Fibroblast of lung (primary cell): ENCODE measurements around the gene CSE1L. TPM values are rescaled to one million over a fixed set of nuclear protein-coding genes. Genes with fewer than 3 reads are reported as not detected.

Source experiments
- DNase-seq, 2 donors: peaks; one replicate each; pipeline versions ENCODE4 v3.0.0 to v3.0.0-alpha.2; 2010; ENCODE audit warnings: low read depth in 2 of 2
- H2AFZ ChIP-seq: 2 replicates; pipeline ENCODE4 v1.5.1; 2012; ENCODE audit warnings: low read length, control low read depth, inconsistent platforms
- H3K27ac ChIP-seq: 2 replicates; pipeline ENCODE4 v1.5.1; 2011; ENCODE audit warnings: low read length, control low read depth; ENCODE audit not compliant: insufficient read depth
- H3K27me3 ChIP-seq: 2 replicates; pipeline ENCODE4 v1.5.1; 2011; ENCODE audit warnings: mild to moderate bottlenecking, low read length; ENCODE audit not compliant: control insufficient read depth, insufficient read depth
- H3K36me3 ChIP-seq: 2 replicates; pipeline ENCODE4 v1.5.1; 2011; ENCODE audit warnings: low read length; ENCODE audit not compliant: control insufficient read depth, insufficient read depth
- H3K4me1 ChIP-seq: 2 replicates; pipeline ENCODE4 v1.5.1; 2011; ENCODE audit warnings: low read length; ENCODE audit not compliant: control insufficient read depth, insufficient read depth; ENCODE audit errors: extremely low read depth
- H3K4me2 ChIP-seq: 2 replicates; pipeline ENCODE4 v1.5.1; 2011; ENCODE audit warnings: low read length, control low read depth; ENCODE audit not compliant: insufficient read depth; ENCODE audit errors: extremely low read depth
- H3K4me3 ChIP-seq, 4 experiments: fragments of 200-600 bp in 1 of 4; sonication (generic) in 1 of 4; replicated peaks in 1 of 4; 2 replicates each; pipeline ENCODE4 v1.5.1; 2011 to 2016; ENCODE audit warnings: low read length in 4 of 4, low read depth in 3 of 4, mild to moderate bottlenecking in 3 of 4, control low read depth in 2 of 4, inconsistent platforms in 1 of 4, mixed read lengths in 1 of 4; ENCODE audit not compliant: insufficient read depth in 1 of 4; ENCODE audit errors: control extremely low read depth in 1 of 4
- H3K79me2 ChIP-seq: 2 replicates; pipeline ENCODE4 v1.5.1; 2012; ENCODE audit warnings: mild to moderate bottlenecking, low read length, inconsistent platforms; ENCODE audit not compliant: control insufficient read depth, insufficient read depth
- H3K9ac ChIP-seq: 2 replicates; pipeline ENCODE4 v1.5.1; 2011; ENCODE audit warnings: mild to moderate bottlenecking, low read length, control low read depth; ENCODE audit not compliant: insufficient read depth
- H3K9me3 ChIP-seq: 2 replicates; pipeline ENCODE4 v1.5.1; 2012; ENCODE audit warnings: low read depth, low read length; ENCODE audit not compliant: control insufficient read depth, insufficient read depth
- H4K20me1 ChIP-seq: 2 replicates; pipeline ENCODE4 v1.5.1; 2011; ENCODE audit warnings: low read length; ENCODE audit not compliant: control insufficient read depth, insufficient read depth; ENCODE audit errors: extremely low read depth
- CTCF ChIP-seq, 2 donors: IDR thresholded peaks in 1 of 2; conservative IDR thresholded peaks in 1 of 2; 1 replicate in 1 of 2; 2 replicates in 1 of 2; pipeline ENCODE4 v1.5.1; 2011 to 2012; ENCODE audit warnings: low read length in 2 of 2, control low read depth in 1 of 2, inconsistent platforms in 1 of 2, low read depth in 1 of 2, mild to moderate bottlenecking in 1 of 2
- EZH2 ChIP-seq: IDR thresholded peaks from 2 replicates; pipeline ENCODE4 v1.5.1; 2012; ENCODE audit warnings: low read length, control low read depth, mild to moderate bottlenecking; ENCODE audit errors: missing control alignments
- polyA plus RNA-seq, 2 donors: library from polyadenylated mRNA; depleted of rRNA in 1 of 2; stranded (reverse) in 1 of 2; unstranded in 1 of 2; fragments of >200 nt; gene quantifications; 2 replicates each; pipeline ENCODE4 v1.2.1, GENCODE V29; 2011 to 2012; ENCODE audit warnings: missing spikeins in 1 of 2
- total RNA-seq: library from RNA; depleted of rRNA; stranded (reverse); fragments of >200 nt; gene quantifications from 2 replicates; pipeline ENCODE4 v1.2.1, GENCODE V29; 2014

Gene CSE1L
- total and polyA plus RNA-seq, 2 donors (not counting 1 experiment from before 2014, with no cell fraction given): 44.8 to 52.5 TPM

- no peak for DNase-seq
- Histone ChIP-seq H3K36me3 (no peaks in the 10 kb centered on the region), H3K4me1 (peaks cover 8% of the 10 kb centered on the region), H3K4me3 (no peak overlapping the region), H3K27ac (no peak overlapping the region), H2AFZ (no peak overlapping the region), H3K9me3 (no peaks in the 10 kb centered on the region), H4K20me1 (peaks cover 2% of the 10 kb centered on the region), H3K4me2 (no peak overlapping the region), H3K79me2 (peaks cover 15% of the 10 kb centered on the region), H3K27me3 (no peaks in the 10 kb centered on the region), H3K9ac (no peak overlapping the region)
- TF ChIP-seq EZH2 (no peak), CTCF (conservative IDR thresholded peaks at IDR 0.05 in 1 of 2, IDR thresholded peaks at IDR 0.05 in 1 of 2; ENCODE audit: low read depth in 1 of 2, low read length in 2 of 2) (no peak)
Observed at GRCh38 chr20:49043000-49043399, 3.1 kb upstream of the CSE1L start.

- no peaks in the 10 kb centered on the region for H3K9me3 ChIP-seq
- peaks cover 39% of the 10 kb centered on the region for H3K79me2 ChIP-seq
- peak overlapping the region; percentile 57 to 99 (median 82) for H3K4me3 ChIP-seq
- peak in 1 of 2 donors; percentile 3 for DNase-seq
- TF ChIP-seq CTCF (conservative IDR thresholded peaks at IDR 0.05 in 1 of 2, IDR thresholded peaks at IDR 0.05 in 1 of 2; ENCODE audit: low read depth in 1 of 2, low read length in 2 of 2) (no peak), EZH2 (no peak)
- peak overlapping the region; percentile 91 for H3K4me2 ChIP-seq
- peaks cover 2% of the 10 kb centered on the region for H4K20me1 ChIP-seq
- H3K27ac ChIP-seq: peak overlapping the region; percentile 92
- no peaks in the 10 kb centered on the region for H3K36me3 ChIP-seq
- H2AFZ ChIP-seq: peak overlapping the region; percentile 95
- H3K9ac ChIP-seq: peak overlapping the region; percentile 56
- H3K4me1 ChIP-seq: peaks cover 8% of the 10 kb centered on the region
- H3K27me3 ChIP-seq: no peaks in the 10 kb centered on the region
Observed at GRCh38 chr20:49045440-49046086, 549 bp upstream of the CSE1L start.

GRCh38 chr20:49052334-49052733 lies 6.2 kb downstream of the CSE1L start:
- Histone ChIP-seq H3K4me1 (peaks cover 3% of the 10 kb centered on the region), H3K36me3 (no peaks in the 10 kb centered on the region)

More at GRCh38 chr20:49052334-49052733, 6.2 kb downstream of the CSE1L start:
- peaks cover 2% of the 10 kb centered on the region for H4K20me1 ChIP-seq
- H3K27me3 ChIP-seq: no peaks in the 10 kb centered on the region
- no peak overlapping the region for H3K4me3 ChIP-seq
- H3K27ac ChIP-seq: no peak overlapping the region
- H3K79me2 ChIP-seq: peaks cover 99% of the 10 kb centered on the region
- TF ChIP-seq CTCF (conservative IDR thresholded peaks at IDR 0.05 in 1 of 2, IDR thresholded peaks at IDR 0.05 in 1 of 2; ENCODE audit: low read depth in 1 of 2, low read length in 2 of 2) (no peak), EZH2 (no peak)
- H2AFZ ChIP-seq: no peak overlapping the region
- H3K9me3 ChIP-seq: no peaks in the 10 kb centered on the region
- peak in 1 of 2 donors; percentile 12 for DNase-seq
- H3K4me2 ChIP-seq: no peak overlapping the region
- H3K9ac ChIP-seq: no peak overlapping the region
